ENCODE measurements around the gene RAET1E. TPM values are rescaled to one million over a fixed set of nuclear protein-coding genes. Genes with fewer than 3 reads are reported as not detected.
"Not testable (repeated sequence)": the region's sequence is repeated elsewhere in the genome, so short reads cannot be mapped to it uniquely, and the experiment has no call there.

The RAET1E gene
- total RNA-seq, result 101 TPM

GRCh38 chr6:149897855-149898744 lies at the start of gene RAET1E:
RAET1E (minus strand) TSS chr6:149898113; CDS start chr6:149890901, 7,212 bp downstream.
- ATAC-seq, result peak; percentile 75

- peak; percentile 84 for ATAC-seq
These were observed 49.6 kb upstream of the RAET1E start for GRCh38 chr6:149947533-149947932.

- ATAC-seq, result not testable (repeated sequence)
These were observed 48.7 kb upstream of the RAET1E start for GRCh38 chr6:149946631-149947030.

DNA sequence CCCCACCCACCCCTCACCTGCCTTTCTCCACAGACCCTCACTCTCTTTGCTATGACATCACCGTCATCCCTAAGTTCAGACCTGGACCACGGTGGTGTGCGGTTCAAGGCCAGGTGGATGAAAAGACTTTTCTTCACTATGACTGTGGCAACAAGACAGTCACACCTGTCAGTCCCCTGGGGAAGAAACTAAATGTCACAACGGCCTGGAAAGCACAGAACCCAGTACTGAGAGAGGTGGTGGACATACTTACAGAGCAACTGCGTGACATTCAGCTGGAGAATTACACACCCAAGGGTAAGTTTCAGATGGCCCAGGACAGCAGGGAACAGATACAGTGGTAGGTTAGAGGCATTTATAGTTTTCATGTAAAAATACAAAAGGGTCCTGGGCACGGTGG lies 47.4 kb upstream of the RAET1E start:
- ATAC-seq, result not testable (repeated sequence)

GRCh38 chr6:149943321-149943720 lies 45.4 kb upstream of the RAET1E start:
- not testable (repeated sequence) for ATAC-seq

- no peak for ATAC-seq
These were observed 44.5 kb upstream of the RAET1E start for GRCh38 chr6:149942461-149942829.

- ATAC-seq, result peak; percentile 97
These were observed 43.9 kb upstream of the RAET1E start, which contains the start of gene ULBP2 for GRCh38 chr6:149941583-149942460. ULBP2 (plus strand) TSS chr6:149942014; CDS start chr6:149942073, 59 bp downstream.

- no peak for ATAC-seq
These were observed 42.7 kb upstream of the RAET1E start for GRCh38 chr6:149940672-149940982.

- no peak for ATAC-seq
These were observed 42.2 kb upstream of the RAET1E start for GRCh38 chr6:149939909-149940671.

- no peak for ATAC-seq
These were observed 41.4 kb upstream of the RAET1E start for GRCh38 chr6:149939356-149939648.

- ATAC-seq, result no peak
These were observed 40.9 kb upstream of the RAET1E start for GRCh38 chr6:149938571-149939355.

- peak; percentile 53 for ATAC-seq
These were observed 40.2 kb upstream of the RAET1E start for GRCh38 chr6:149938013-149938570.

GRCh38 chr6:149936743-149937142 lies 38.8 kb upstream of the RAET1E start:
- ATAC-seq, result no peak

DNA sequence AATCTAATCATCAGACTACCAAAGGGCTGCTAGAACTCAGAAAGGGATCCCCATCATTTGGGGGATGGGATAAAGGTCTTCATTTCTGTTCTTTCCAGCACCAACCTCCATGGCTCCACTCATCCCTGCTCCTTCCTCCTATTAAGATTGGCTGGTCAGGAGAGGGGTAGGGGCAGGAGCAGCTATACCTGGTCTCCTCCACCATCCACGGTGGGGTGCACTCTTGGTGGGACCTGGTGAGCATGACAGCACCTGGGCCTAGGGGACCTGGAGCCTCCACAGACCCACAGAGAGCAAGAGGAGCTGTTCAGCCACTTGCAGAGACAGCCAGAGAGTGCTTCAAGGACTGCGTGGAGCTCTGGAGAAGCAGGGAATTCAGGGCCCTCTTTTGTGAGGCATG lies 37.8 kb upstream of the RAET1E start:
- ATAC-seq, result no peak

DNA sequence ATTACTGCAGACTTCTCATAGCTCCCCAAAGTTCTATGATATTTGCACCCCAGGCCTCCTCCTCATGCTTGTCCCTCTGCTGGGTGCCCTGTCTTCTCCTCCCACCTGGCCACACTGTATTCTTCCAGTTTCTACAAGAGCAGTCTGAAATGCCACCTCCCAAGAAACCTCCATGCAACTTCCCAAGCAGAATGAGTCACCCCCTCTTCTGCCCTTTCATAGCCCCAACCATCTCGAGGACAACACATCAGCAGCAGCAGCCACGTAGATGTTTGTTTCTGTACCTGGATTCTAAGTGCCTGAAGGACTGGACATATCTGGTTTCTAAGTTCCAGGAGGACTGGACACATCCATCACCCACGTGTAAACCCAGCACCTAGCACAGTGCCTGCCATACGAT lies 37.3 kb upstream of the RAET1E start:
- ATAC-seq, result no peak

DNA sequence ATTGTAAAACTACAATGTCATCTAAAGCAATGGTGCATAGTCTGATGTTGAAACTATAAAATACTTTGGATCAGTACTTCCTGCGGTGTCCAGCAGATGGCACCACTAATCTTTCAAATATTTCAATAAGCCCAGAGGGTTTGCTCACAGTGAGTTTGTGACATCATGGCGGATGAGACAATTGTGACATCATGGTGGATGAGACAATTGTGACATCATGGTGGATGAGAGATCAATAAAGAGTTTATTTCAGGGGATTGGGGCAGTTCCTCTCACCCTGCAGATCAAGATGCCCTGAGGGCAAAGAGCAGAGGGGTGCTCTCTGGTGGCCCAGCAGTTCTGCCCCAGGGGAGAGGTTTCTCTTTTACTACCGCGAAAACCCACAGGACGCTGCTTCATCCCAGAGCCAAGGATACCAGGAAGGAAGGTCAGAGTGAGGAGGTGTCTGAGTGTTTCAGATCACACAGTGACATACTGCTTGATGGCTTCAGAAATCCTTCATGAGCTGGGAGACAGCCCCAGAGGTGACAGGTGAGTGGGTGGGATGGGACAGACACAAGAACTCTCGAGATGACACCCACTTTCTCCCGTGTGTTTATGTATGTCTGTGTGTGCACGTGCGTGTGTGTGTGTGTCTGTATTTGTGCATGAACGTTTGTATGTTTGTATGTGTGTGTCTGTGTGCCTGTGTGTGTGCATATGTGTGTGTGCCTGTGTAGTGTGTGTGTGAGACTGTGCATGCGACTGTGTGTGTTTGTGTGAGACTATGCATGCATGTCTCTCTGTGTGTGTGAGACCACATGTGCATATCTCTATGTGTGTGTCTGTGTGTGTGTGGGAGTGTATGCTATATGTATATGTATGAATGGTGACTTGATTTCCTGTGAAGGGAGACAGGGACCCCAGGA lies 36.6 kb upstream of the RAET1E start:
- peak; percentile 77 for ATAC-seq

GRCh38 chr6:149933461-149933860 lies 35.5 kb upstream of the RAET1E start:
- ATAC-seq, result no peak

- ATAC-seq, result no peak
These were observed 35.1 kb upstream of the RAET1E start for GRCh38 chr6:149933036-149933435.

- ATAC-seq, result no peak
These were observed 33.6 kb upstream of the RAET1E start for GRCh38 chr6:149931501-149931900.

- no peak for ATAC-seq
These were observed 31.5 kb upstream of the RAET1E start for GRCh38 chr6:149929422-149929821.

GRCh38 chr6:149927025-149927424 lies 29.1 kb upstream of the RAET1E start:
- ATAC-seq, result not testable (repeated sequence)
